GM12878 (cell line): ENCODE data around the gene ODAPH.
"Not testable (repeated sequence)": the region's sequence is repeated elsewhere in the genome, so short reads cannot be mapped to it uniquely, and the experiment has no call there.

Source experiments
- ATF3 ChIP-seq: IDR thresholded peaks from 2 replicates; pipeline ENCODE4 v1.6.1; 2011; ENCODE audit warnings: low read depth, mild to moderate bottlenecking, low read length, moderate library complexity, borderline replicate concordance; ENCODE audit errors: extremely low read depth
- BHLHE40 ChIP-seq, 2 experiments: fragments of 450-650 bp in 1 of 2; IDR thresholded peaks; 2 replicates each; pipeline ENCODE4 v1.6.1; 2011 to 2017; ENCODE audit warnings: low read depth in 2 of 2, borderline replicate concordance in 1 of 2, improper control_type of control experiment in 1 of 2, low read length in 1 of 2, mild to moderate bottlenecking in 1 of 2
- CEBPB ChIP-seq, 2 experiments: fragments of 150-350 bp in 1 of 2; IDR thresholded peaks; 2 replicates each; pipeline ENCODE4 v1.6.1; 2012 to 2014; ENCODE audit warnings: low read depth in 2 of 2, low read length in 2 of 2, borderline replicate concordance in 1 of 2, inconsistent platforms in 1 of 2
- CTCF ChIP-seq, 3 experiments: IDR thresholded peaks in 2 of 3; conservative IDR thresholded peaks in 1 of 3; 2 replicates each; pipeline ENCODE4 v1.5.1; 2011; ENCODE audit warnings: low read depth in 3 of 3, low read length in 3 of 3, mild to moderate bottlenecking in 3 of 3, control low read depth in 2 of 3, moderate library complexity in 2 of 3, inconsistent platforms in 1 of 3, mixed read lengths in 1 of 3; ENCODE audit not compliant: control insufficient read depth in 2 of 3, insufficient read depth in 1 of 3; ENCODE audit errors: extremely low read depth in 1 of 3
- EP300 ChIP-seq, 2 experiments: fragments of 150-350 bp in 1 of 2; IDR thresholded peaks; 2 replicates each; pipeline ENCODE4 v1.6.1; 2011 to 2012; ENCODE audit warnings: low read depth in 2 of 2, low read length in 2 of 2, borderline replicate concordance in 1 of 2, improper control_type of control experiment in 1 of 2, inconsistent platforms in 1 of 2; ENCODE audit not compliant: control insufficient read depth in 1 of 2
- EZH2 ChIP-seq: IDR thresholded peaks from 2 replicates; pipeline ENCODE4 v1.6.1; 2012; ENCODE audit warnings: low read depth, mild to moderate bottlenecking, control low read depth, inconsistent platforms, low read length, borderline replicate concordance; ENCODE audit not compliant: control insufficient read depth
- NFXL1 ChIP-seq: fragments of 450-650 bp; IDR thresholded peaks from 2 replicates; pipeline ENCODE4 v1.6.1; 2017; ENCODE audit warnings: antibody characterized with exemption, mild to moderate bottlenecking, borderline replicate concordance
- RAD51 ChIP-seq: fragments of 450-650 bp; IDR thresholded peaks from 2 replicates; pipeline ENCODE4 v1.6.1; 2016; ENCODE audit warnings: moderate library complexity, mild to moderate bottlenecking, inconsistent platforms
- RCOR1 ChIP-seq: conservative IDR thresholded peaks from 2 replicates; pipeline ENCODE4 v1.6.1; 2012; ENCODE audit warnings: low read depth, low read length, improper control_type of control experiment
- REST ChIP-seq: IDR thresholded peaks from 2 replicates; pipeline ENCODE4 v1.6.1; 2012; ENCODE audit warnings: mild to moderate bottlenecking, low read depth, low read length
- RFX5 ChIP-seq: IDR thresholded peaks from 2 replicates; pipeline ENCODE4 v1.6.1; 2011; ENCODE audit warnings: low read depth, low read length, improper control_type of control experiment
- USF1 ChIP-seq: IDR thresholded peaks from 2 replicates; pipeline ENCODE4 v1.6.1; 2011; ENCODE audit warnings: borderline replicate concordance, low read depth, mild to moderate bottlenecking, moderate library complexity, mixed read lengths, low read length; ENCODE audit not compliant: insufficient read depth; ENCODE audit errors: extremely low read length
- TF ChIP-seq, protein P1 (sequence below): fragments of 450-650 bp; IDR thresholded peaks from 2 replicates; pipeline ENCODE4 v1.6.1; 2017; ENCODE audit warnings: low read depth, mild to moderate bottlenecking, moderate library complexity
- TF ChIP-seq, protein P2 (sequence below): fragments of 450-650 bp; IDR thresholded peaks from 2 replicates; pipeline ENCODE4 v1.6.1; 2016; ENCODE audit warnings: mild to moderate bottlenecking

DNA sequence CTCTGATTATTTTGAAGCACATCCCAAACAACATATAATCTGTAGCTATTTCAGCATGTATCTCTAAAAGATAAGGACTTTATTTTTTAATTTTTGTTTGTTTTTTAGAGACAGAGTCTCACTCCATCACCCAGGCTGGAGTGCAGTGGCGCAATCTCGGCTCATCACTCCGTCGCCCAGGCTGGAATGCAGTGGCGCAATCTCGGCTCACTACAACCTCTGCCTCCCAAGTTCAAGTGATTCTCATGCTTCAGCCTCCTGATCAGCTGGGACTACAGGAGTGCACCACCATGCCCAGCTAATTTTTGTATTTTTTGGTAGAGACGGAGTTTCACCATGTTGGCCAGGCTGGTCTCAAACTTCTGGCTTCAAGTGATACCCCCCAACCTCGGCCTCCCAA is 11.6 kb upstream of the ODAPH start:
- TF ChIP-seq RCOR1; CTCF (IDR thresholded peaks at IDR 0.05 in 2 of 3, conservative IDR thresholded peaks at IDR 0.05 in 1 of 3; ENCODE audit: control insufficient read depth in 2 of 3, extremely low read depth in 1 of 3, insufficient read depth in 1 of 3, low read depth in 3 of 3, low read length in 3 of 3); CEBPB (IDR thresholded peaks at IDR 0.05; ENCODE audit: borderline replicate concordance in 1 of 2, low read depth in 2 of 2, low read length in 2 of 2); RAD51; BHLHE40 (IDR thresholded peaks at IDR 0.05; ENCODE audit: borderline replicate concordance in 1 of 2, low read depth in 2 of 2, low read length in 1 of 2); REST; NFXL1; RFX5; EZH2; ATF3; USF1; EP300 (IDR thresholded peaks at IDR 0.05; ENCODE audit: borderline replicate concordance in 1 of 2, control insufficient read depth in 1 of 2, low read depth in 2 of 2, low read length in 2 of 2): not testable (repeated sequence)
- TF ChIP-seq, protein P1, sequence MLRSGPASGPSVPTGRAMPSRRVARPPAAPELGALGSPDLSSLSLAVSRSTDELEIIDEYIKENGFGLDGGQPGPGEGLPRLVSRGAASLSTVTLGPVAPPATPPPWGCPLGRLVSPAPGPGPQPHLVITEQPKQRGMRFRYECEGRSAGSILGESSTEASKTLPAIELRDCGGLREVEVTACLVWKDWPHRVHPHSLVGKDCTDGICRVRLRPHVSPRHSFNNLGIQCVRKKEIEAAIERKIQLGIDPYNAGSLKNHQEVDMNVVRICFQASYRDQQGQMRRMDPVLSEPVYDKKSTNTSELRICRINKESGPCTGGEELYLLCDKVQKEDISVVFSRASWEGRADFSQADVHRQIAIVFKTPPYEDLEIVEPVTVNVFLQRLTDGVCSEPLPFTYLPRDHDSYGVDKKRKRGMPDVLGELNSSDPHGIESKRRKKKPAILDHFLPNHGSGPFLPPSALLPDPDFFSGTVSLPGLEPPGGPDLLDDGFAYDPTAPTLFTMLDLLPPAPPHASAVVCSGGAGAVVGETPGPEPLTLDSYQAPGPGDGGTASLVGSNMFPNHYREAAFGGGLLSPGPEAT, result not testable (repeated sequence)
- TF ChIP-seq, protein P2, sequence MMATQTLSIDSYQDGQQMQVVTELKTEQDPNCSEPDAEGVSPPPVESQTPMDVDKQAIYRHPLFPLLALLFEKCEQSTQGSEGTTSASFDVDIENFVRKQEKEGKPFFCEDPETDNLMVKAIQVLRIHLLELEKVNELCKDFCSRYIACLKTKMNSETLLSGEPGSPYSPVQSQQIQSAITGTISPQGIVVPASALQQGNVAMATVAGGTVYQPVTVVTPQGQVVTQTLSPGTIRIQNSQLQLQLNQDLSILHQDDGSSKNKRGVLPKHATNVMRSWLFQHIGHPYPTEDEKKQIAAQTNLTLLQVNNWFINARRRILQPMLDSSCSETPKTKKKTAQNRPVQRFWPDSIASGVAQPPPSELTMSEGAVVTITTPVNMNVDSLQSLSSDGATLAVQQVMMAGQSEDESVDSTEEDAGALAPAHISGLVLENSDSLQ, result not testable (repeated sequence)
